ENCODE results near the gene IFT80.
"Not testable (repeated sequence)": the region's sequence is repeated elsewhere in the genome, so short reads cannot be mapped to it uniquely, and the experiment has no call there.

IFT80 gene

DNA sequence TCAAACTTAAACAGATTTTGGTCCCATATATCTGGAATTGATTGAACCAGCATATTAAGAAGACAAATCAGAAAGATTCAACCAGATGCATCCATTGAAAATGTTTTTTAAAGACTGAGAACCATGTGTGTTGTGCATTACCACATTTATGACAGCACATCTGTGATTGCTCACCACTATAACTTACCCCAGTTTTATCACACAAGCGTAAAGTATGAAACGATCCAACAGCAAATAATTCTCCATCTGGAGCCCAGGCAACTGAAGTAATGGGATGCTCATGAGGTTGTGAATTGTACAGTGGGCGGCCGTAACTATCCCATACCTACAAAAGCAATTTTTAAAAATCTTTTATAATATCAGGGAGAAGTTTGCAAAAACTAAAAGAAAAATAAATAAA lies 43.2 kb downstream of the IFT80 start:
- DNase-seq = no peak

DNA sequence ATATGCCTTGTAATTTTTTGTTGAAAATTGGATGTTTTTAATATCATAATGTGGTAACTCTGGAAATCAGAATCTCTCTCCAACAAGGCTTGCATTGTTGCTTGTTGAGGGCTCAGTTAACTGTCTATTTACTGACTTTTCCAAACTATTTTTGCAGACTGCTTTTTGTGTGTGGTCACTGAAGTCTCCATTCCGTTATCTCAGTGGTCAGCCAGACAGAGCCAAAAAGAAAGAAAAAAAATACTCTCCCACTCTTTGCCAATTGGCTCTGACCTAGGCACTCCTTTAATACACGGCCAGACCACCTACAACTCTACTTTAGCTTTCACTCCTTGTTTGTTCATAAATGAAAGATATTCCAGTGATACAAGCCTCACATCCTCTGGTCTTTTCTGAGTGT lies 52.5 kb downstream of the IFT80 start:
- no peak for DNase-seq

DNA sequence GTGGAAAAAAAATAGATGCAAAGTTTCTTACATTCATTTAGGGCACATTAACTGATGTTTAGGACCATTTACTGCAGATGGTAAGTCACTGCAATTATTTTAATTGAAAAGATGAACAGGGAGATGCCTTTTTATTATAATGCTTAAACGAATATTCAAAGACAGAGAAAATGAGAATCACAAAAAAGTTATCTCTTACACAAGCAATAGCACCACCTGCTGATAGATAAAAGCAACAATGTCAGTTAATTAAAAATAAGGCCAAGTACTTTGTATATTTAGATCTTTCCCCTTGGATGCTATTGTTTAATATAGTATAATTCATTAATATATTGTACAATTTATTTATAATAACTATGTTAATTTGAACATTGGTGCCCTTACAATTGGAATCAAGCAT lies 55.9 kb downstream of the IFT80 start:
- peak in 1 of 6 experiments; percentile 1 for DNase-seq

- DNase-seq = no peak
These were observed 58.7 kb downstream of the IFT80 start for GRCh38 chr3:160340351-160340750.

GRCh38 chr3:160331127-160331937 lies 67.7 kb downstream of the IFT80 start:
- no peak for DNase-seq

DNA sequence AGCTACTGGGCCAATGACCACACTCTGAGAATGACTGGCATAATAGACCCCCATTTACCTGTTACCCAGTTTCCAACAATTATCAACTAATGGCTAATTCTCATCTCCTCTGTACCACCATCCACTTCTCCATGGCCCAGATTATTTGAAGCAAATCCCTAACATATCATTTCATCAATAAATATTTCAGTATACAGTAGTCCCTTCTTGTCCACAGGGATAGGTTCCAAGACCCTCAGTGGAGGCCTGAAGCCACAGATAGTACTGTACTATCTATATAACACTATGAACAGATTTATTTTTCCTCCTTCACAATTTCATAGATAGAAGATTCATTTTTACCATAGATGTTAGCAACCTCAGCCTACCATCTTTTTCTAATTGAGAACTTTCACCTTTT lies 68.3 kb downstream of the IFT80 start:
- DNase-seq = no peak

GRCh38 chr3:160330109-160330508 lies 68.9 kb downstream of the IFT80 start:
- no peak for DNase-seq

- DNase-seq = not testable (repeated sequence)
These were observed 72.7 kb downstream of the IFT80 start for GRCh38 chr3:160326286-160326685.

GRCh38 chr3:160321821-160322220 lies 77.2 kb downstream of the IFT80 start:
- DNase-seq = not testable (repeated sequence)

DNA sequence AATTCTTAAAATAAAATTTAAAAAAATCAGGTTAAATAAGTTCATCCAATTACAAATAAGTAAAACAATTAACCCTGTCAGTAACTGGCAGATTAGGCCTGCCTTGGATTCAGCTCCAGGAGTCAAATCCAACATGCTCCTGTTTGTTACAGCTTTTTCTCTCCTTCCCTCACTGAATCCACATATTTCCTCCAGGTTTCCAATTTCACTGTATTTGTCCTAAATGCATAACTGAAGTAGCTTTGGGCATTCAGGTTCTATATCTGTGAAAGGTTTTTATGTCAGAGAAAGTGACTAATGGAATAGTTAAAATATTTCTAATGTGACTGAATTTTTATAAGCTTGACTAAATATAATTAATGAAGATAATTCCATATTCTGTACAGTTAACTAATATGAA lies 79.7 kb downstream of the IFT80 start:
- DNase-seq = no peak

GRCh38 chr3:160314995-160315394 lies 84.0 kb downstream of the IFT80 start:
- no peak for DNase-seq

GRCh38 chr3:160312014-160312624 lies 86.9 kb downstream of the IFT80 start:
- no peak for DNase-seq

DNA sequence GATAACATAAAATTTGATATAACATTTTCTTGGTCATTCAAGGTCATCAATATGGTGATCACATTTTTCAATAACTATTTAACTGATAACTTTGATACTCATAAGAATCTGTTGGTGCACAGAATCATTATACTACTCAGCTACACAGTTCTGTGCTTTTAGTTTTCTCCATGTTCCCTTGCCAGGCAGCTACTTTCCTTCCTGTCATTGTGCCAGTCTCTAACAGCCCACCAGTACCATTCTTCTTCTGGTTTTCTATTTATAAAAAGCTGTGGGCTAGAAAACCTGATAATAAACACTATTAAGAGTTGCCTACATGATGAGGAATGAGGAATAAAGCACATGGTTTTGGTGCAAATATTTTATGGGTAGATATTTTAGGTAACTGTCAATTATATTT lies 96.2 kb downstream of the IFT80 start:
- DNase-seq = no peak

GRCh38 chr3:160296591-160296990 lies 102.4 kb downstream of the IFT80 start:
- DNase-seq = no peak

GRCh38 chr3:160291909-160292299 lies 107.1 kb downstream of the IFT80 start:
- DNase-seq = no peak

DNA sequence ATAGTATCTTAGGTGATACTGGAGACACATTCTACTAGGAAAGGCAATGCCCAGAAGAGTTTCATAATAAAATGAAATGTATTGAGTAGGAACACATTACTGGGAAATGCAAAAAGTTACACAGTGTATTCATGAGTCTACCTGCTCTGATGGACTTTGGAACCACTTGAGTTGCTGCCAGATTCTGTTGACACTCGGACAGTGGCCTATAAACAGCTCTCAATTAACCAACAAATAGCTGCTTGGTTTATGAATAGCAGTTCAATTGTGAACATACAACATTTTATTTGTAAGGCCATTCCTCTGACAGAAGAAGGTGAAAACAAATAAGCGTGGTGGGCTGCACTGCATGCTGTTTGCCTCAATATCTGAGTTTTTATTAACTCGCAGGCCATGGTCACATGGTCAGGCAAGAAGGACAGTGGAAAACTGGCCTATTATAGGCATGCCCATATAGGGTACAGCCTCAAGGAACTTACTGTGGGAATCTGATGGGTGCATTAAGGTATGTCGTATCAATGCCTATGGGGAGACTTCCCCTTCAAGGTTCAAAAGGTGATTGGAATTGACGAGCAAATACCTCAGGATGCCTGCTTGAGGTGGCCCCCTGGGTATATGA lies 107.6 kb downstream of the IFT80 start:
- DNase-seq = no peak

GRCh38 chr3:160287666-160288065 lies 111.4 kb downstream of the IFT80 start:
- no peak for DNase-seq

DNA sequence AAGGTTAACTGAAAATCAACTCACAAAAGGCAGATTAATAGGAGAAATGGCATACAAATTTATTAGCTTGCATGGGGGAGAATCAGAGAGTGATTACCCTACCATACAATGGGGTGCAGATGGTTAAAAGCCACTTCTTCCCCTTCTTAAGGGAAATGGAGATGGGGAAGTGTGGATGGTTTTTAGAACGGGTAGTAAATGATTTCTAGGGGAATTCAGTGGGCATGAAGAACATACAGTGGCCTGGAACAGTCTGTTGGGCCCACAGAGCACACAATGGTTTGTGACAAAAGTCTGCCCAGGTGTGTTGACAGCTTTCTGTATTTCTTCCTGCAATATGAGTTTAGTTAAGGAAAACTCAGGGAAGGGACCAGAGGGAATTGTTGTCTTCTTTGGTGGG lies 112.8 kb downstream of the IFT80 start:
- no peak for DNase-seq

DNA sequence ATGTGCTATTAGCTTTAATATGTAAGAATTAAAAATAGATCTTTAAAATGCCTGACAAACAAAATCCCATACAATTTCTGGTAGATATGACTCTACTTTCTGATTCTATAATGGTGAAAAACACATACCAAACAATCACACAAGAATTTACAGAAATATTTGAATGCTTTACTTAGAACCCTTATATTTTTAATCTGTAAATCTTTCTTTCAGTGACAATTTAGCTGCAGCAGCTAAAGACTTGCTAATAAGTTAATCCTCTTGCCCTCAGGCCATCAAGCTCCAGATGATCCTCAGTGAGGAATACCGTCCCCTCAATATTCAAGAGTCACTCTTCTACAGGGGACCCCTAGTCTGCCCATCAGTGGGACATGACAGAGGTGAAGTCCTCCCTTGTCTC lies 118.2 kb downstream of the IFT80 start:
- no peak for DNase-seq

DNA sequence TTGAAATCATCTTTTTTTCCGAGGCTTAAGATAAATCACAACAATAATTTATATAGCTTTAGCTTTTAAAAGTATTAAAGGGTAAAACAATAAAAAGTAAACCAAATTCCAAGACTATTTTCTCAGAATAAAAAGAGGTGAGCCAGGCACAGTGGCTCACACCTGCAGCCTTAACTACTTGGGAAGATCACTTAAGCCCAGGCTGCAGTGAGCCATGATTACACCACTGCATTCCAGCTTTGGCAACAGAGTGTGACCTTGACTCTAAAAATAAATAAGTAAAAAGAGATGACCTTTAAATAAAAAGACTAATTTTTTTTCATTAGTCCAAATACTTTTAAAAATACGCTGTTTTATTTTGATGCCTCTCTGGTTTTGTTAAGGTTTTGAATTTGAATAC lies 119.4 kb downstream of the IFT80 start:
- no peak for DNase-seq

DNA sequence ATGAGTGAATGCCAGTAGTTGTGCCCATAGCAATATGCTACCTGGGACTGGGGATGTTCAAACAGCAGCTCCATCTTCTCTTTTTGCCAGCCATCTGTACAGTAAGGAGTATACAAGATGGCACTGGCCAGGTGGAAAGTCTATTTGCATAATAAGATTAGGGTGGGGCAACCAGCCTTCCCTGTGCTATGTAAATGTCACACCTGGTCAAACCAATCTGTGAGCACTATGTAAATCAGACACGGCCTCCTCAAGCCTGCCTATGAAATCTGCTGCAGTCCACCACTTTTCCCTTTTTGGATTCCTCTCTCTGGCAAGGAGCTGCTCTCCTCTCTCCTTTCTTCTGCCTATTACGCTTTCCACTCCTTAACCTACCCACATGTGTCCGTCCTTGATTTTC lies 120.8 kb downstream of the IFT80 start:
- DNase-seq = no peak

GRCh38 chr3:160265088-160265487 lies 133.9 kb downstream of the IFT80 start:
- DNase-seq = no peak

GRCh38 chr3:160260587-160261270 lies 138.3 kb downstream of the IFT80 start:
- no peak for DNase-seq

GRCh38 chr3:160259589-160259988 lies 139.4 kb downstream of the IFT80 start:
- DNase-seq = no peak

All from stimulated activated naive CD4-positive, alpha-beta T cell (primary cell).